HG02571 (cell line): ENCODE data around the gene DLG2.
"Not testable (repeated sequence)": the region's sequence is repeated elsewhere in the genome, so short reads cannot be mapped to it uniquely, and the experiment has no call there.

Experiments
- ATAC-seq: cut with Tn5 transposase; IDR thresholded peaks from one replicate; pipeline ENCODE4 v1.9.1; 2021; ENCODE audit warnings: mild to moderate bottlenecking, moderate library complexity; ENCODE audit not compliant: unreplicated experiment

Gene DLG2

GRCh38 chr11:83427943-83428342 lies 2199.2 kb downstream of the DLG2 start:
- ATAC-seq: no peak

- ATAC-seq: no peak
These were observed 2199.6 kb downstream of the DLG2 start for GRCh38 chr11:83427501-83427900.

GRCh38 chr11:83425137-83425466 lies 2202.0 kb downstream of the DLG2 start:
- no peak for ATAC-seq

DNA sequence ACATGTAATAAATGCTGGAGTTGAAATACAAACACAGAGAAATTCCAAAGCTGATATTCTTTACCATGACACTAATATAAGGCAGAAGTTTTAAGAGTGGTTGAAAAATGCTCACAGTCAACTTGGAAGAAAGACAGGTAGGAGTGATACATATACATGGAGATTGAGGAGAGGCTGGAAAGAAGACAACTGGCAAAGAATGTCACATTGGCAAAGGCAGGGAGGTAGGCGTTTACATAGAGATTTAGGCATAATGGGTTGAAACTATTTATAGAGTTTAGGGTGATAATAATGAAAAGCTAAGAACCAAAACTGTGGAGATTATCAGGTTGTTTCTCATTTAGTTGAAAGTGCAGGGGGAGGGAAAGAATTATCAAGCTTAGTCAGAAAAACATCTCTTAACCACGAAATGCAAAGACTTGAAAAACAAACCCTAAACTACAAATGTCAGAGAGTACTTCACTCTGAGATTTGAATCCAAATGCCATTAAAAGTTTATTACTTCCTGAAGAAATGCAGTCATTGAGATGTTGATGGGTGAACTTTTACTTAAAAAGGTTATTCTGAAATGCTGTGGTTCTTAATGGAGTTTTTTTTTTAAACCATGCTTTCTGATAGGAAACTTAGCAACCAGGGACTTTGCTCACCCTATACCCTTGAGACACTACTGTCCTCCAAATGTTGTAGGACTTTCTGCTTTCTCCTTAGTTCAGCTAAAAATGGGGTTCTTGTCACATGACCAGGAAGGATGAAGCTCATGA lies 2202.6 kb downstream of the DLG2 start:
- ATAC-seq: no peak

- not testable (repeated sequence) for ATAC-seq
These were observed 2204.5 kb downstream of the DLG2 start for GRCh38 chr11:83422641-83423040.

- no peak for ATAC-seq
These were observed 2216.3 kb downstream of the DLG2 start for GRCh38 chr11:83410605-83411565.

- ATAC-seq: no peak
These were observed 2217.3 kb downstream of the DLG2 start for GRCh38 chr11:83409891-83410290.

- ATAC-seq: no peak
These were observed 2217.7 kb downstream of the DLG2 start for GRCh38 chr11:83409476-83409875.

GRCh38 chr11:83408946-83409345 lies 2218.2 kb downstream of the DLG2 start:
- no peak for ATAC-seq
